Left cardiac atrium (tissue), 4 donors: ENCODE results near the gene IGSF9. TPM values are rescaled to one million over a fixed set of nuclear protein-coding genes. Genes with fewer than 3 reads are reported as not detected.

Source experiments
- ATAC-seq, 2 donors: fragments of 200-7000 bp; cut with Tn5 transposase; one replicate each; pipeline ENCODE4 v1.9.1; 2020; ENCODE audit warnings: mild to moderate bottlenecking in 2 of 2, moderate library complexity in 2 of 2
- DNase-seq: peaks from one replicate; pipeline ENCODE4 v3.0.0-alpha.2; 2020
- intact Hi-C, 2 donors: fragments of 100-400 bp; cut with DNase I; formaldehyde crosslinking; loops; one replicate each; pipeline versions ENCODE4 v1.14.1 to v1.15.1; 2022 to 2023
- total RNA-seq, 2 donors: library from RNA; stranded (reverse); fragmentation: NEBNext Ultra II Directional; extraction: Animal tissue kit (Norgen Biotek cat#: 25700); gene quantifications; one replicate each; pipeline ENCODE4 v1.2.1, GENCODE V29; 2021
- donor health status: DM: no; HTN: yes; CAD: no.
- donor health status: DM: no; HTN: yes; CAD: no; lungs with severe emphysema.
- donor health status: DM: yes; HTN: yes; CAD: no.
- donor health status: Dilated cardiomyopathy.

The IGSF9 gene
- total RNA-seq, 2 donors from 2014 or later = 1.4 to 3.3 TPM

- intact Hi-C loops = loop anchor here (1.0 to 5.0 kb wide), 3 partner anchors 68 to 139 kb away; no protein-coding TSS in a partner anchor
- DNase-seq (peak; percentile 78), ATAC-seq (peak; percentile 67 to 75)
Measured at GRCh38 chr1:159936273-159936904, 9.0 kb downstream of the IGSF9 start.

GRCh38 chr1:159935719-159936272 is 9.6 kb downstream of the IGSF9 start:
- DNase-seq (no peak), ATAC-seq (no peak)
- intact Hi-C loops = loop anchor here (1.0 to 5.0 kb wide), 3 partner anchors 69 to 138 kb away; no protein-coding TSS in a partner anchor

DNA sequence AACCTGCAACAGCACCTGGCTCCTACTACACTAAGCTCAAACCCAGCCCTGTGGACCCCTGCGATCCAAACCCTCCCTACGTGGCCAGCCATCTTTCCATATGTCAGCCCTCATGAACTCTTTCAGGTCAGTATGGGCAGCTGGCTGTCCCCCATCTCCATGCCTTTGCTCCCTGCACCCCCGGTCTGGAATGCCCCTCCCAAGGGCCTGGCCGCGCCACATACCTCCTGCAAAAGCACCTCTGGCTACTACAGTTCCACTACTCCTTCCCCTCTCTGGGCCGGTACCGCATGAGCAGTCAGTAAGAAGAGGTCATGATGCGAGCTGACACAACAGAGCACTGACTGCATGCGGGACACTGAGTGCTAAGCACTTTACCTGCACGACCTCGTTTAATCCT is 10.1 kb downstream of the IGSF9 start:
- no peak for DNase-seq
- no peak for ATAC-seq

GRCh38 chr1:159934136-159935039 is 11.0 kb downstream of the IGSF9 start:
- DNase-seq = no peak
- no peak for ATAC-seq
- intact Hi-C loops = loop anchor here in 1 of 2 donors (5.0 kb wide), 1 partner anchor 137 kb away; no protein-coding TSS in a partner anchor

More for the DNA sequence above, 10.1 kb downstream of the IGSF9 start:
- intact Hi-C loops = loop anchor here in 1 of 2 donors (5.0 kb wide), 1 partner anchor 138 kb away; no protein-coding TSS in a partner anchor

- ATAC-seq (no peak), DNase-seq (no peak)
- intact Hi-C loops = no loop called here
Measured at GRCh38 chr1:159933347-159933746, 12.1 kb downstream of the IGSF9 start.

DNA sequence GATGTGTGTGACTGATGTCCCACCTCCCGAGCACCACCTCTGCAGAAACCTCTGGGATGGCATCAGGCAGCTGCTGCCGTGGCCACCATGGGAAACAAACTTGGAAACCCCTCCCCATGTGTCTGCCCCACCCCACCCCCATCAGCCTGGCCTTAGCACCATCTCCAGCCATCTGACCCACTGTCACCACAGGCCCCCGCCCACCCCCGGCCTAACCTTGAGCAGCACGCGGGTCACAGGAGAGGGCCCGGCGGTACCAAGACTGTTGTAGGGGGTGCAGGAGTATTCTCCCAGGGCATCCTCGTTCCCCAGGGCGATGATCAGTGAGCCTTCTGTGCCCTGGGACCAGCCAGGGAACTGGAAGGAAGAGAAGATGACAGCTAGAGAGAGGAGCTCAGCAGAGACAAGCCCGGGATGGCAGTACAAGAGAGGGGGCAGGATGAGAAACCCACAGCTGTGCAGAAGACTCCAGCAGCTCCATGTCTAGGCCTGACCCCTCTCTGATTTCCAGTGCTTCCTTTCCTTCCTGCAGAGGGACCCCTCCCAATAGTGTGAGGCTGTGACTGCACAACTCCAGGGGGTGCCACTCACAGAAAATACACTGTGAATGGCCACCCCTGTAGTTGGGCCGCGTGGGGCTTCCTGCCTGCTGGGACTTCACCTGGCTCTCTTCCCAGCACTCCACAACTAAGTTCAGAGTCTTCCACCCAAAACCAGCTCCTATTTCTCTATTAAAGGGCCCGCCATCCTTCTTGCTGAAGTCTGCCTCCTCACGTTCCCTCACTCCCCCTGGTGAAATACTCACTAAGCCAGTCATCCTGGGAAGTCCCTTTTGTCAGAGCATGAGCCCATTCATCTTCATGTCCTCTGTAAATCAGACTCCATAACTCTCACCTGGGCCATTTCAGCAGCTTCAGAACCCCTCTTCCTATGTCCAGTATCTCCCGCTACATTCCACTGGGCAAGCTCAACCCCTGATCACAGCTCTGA is 12.8 kb downstream of the IGSF9 start:
- ATAC-seq (no peak), DNase-seq (no peak)
- intact Hi-C loops = no loop called here

DNA sequence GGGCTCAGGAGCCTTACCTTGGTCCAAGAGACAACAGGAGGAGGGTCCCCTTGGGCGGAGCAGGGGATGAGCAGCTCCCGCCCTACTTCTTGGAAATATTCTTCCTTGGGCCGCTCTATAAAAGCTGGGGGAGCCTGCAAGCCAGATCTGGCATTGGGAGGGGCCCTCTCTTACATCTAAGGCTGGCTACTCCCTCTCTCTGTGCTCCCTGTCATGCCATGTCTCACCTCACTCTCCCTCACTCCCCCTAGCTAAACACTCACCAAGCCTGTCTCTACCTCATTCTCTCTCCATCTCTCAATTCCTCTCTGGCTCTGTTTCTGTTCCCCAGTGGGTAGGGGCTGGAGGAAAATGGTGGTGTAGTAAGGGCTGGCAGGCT is 13.6 kb downstream of the IGSF9 start:
- no peak for DNase-seq
- intact Hi-C loops = no loop called here
- peak in 1 of 2 donors; percentile 12 for ATAC-seq

GRCh38 chr1:159931101-159931794 is 14.2 kb downstream of the IGSF9 start:
- DNase-seq (peak; percentile 13), ATAC-seq (no peak)
- intact Hi-C loops = no loop called here

DNA sequence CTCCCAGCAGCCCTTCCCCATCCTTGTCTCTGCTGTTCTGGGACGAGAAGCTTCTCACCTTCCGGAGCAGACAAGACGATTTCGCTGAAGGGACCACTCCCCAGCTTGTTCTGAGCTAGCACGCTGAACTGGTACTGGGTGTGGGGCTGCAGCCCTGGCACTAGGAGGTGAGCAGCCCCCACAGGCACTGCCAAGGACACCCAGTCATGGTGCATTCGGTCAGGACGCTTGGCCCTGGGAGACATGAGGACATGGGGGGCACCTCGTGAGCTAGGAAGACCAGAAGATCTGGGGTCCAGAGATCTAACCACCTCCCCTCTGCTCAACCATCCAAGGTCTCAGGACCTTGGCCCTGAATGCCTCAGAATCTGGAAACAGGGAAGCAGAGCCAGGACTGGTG is 14.8 kb downstream of the IGSF9 start:
- DNase-seq (no peak), ATAC-seq (no peak)
- intact Hi-C loops = no loop called here

DNA sequence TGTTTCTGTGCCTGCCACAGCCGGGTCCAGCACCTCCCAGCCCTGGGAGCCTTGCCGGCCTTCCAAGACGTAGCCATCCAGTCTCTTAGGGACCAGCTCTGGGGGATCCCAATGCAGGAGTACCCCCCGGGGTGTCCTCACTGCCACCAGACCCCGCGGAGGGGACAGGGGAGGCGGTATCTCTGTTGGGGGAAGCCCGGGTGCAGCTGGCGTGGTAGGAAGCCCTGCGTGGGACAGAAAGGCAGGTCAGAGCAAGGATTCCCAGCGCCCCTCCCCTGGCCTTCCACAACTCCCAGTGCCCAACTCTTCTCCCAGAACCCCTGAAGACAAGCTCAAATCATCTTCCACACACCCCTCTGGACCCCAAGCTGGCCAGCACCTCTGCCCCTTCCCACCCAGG is 15.2 kb downstream of the IGSF9 start:
- intact Hi-C loops = no loop called here
- DNase-seq (no peak), ATAC-seq (no peak)

- DNase-seq = no peak
- intact Hi-C loops = no loop called here
- ATAC-seq = no peak
Measured at GRCh38 chr1:159929155-159930051, 16.0 kb downstream of the IGSF9 start.

- DNase-seq (no peak), ATAC-seq (no peak)
- intact Hi-C loops = no loop called here
Measured at GRCh38 chr1:159928491-159929050, 16.8 kb downstream of the IGSF9 start.

DNA sequence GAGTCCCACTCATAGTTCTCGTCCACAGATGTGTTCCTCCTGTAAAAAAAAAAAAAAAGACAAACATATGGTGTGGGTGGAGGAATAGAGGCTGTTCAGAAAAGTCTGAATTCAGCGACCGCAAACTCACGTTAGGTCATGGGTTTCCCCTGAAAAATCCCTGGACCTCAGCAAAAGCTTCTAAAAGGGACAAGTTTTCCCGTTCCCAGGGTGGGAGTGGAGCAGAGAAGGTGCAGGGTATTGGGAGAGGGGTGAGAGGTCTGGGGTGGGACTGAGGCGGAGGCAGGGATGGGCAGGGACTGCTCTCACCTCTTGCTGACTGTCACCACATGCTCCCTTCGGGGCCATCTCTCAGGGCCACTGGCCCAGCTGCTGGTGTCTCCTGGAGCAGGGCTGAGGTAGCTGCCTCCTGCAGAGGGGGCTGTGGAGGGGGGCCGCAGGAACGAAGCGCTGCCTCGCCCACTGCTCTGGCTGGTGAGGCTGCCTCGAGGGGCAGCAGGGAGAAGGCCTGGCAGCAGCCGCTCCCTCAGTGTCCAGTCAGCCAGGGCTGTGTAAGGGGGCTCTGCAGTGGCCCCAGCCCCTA is 17.5 kb downstream of the IGSF9 start:
- intact Hi-C loops = no loop called here
- DNase-seq = no peak
- ATAC-seq = no peak

- ATAC-seq (no peak), DNase-seq (peak; percentile 11)
- intact Hi-C loops = no loop called here
Measured at GRCh38 chr1:159927211-159927848, 18.1 kb downstream of the IGSF9 start.

GRCh38 chr1:159925719-159926078 is 19.7 kb downstream of the IGSF9 start:
- intact Hi-C loops = no loop called here
- ATAC-seq (no peak), DNase-seq (peak; percentile 46)
